Breast epithelium (tissue), 3 donors: ENCODE results near the gene CTRB1.

Source experiments
- POLR2A ChIP-seq: fragments of 450-650 bp; IDR thresholded peaks from one replicate; pipeline ENCODE4 v1.6.1; 2016; ENCODE audit warnings: antibody characterized with exemption, mild to moderate bottlenecking, moderate library complexity
- POLR2AphosphoS5 ChIP-seq, 3 donors: sonication (generic); formaldehyde crosslinking; IDR thresholded peaks; one replicate each; pipeline ENCODE4 v1.6.1; 2017; ENCODE audit warnings: antibody characterized with exemption in 3 of 3
- TF ChIP-seq, protein P1 (sequence below), 3 donors: fragments of 450-650 bp; IDR thresholded peaks; one replicate each; pipeline ENCODE4 v1.5.1; 2016 to 2017; ENCODE audit warnings: antibody characterized with exemption in 3 of 3, mild to moderate bottlenecking in 3 of 3, moderate library complexity in 3 of 3

- TF ChIP-seq, protein P1, sequence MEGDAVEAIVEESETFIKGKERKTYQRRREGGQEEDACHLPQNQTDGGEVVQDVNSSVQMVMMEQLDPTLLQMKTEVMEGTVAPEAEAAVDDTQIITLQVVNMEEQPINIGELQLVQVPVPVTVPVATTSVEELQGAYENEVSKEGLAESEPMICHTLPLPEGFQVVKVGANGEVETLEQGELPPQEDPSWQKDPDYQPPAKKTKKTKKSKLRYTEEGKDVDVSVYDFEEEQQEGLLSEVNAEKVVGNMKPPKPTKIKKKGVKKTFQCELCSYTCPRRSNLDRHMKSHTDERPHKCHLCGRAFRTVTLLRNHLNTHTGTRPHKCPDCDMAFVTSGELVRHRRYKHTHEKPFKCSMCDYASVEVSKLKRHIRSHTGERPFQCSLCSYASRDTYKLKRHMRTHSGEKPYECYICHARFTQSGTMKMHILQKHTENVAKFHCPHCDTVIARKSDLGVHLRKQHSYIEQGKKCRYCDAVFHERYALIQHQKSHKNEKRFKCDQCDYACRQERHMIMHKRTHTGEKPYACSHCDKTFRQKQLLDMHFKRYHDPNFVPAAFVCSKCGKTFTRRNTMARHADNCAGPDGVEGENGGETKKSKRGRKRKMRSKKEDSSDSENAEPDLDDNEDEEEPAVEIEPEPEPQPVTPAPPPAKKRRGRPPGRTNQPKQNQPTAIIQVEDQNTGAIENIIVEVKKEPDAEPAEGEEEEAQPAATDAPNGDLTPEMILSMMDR (IDR thresholded peaks at IDR 0.05) = no peak
- TF ChIP-seq POLR2A (no peak), POLR2AphosphoS5 (IDR thresholded peaks at IDR 0.05) (no peak)
Measured at GRCh38 chr16:75229172-75230031, 10.6 kb downstream of the CTRB1 start.
